GM18951 (cell line): ENCODE results near the gene PHEX.

ENCODE experiments used
- POLR2A ChIP-seq: IDR thresholded peaks from 4 replicates; pipeline ENCODE4 v1.6.1; 2011; ENCODE audit warnings: mild to moderate bottlenecking; ENCODE audit not compliant: insufficient read length, insufficient read depth; ENCODE audit errors: extremely low read depth
- in situ Hi-C: fragments of 300-500 bp; cut with MboI; formaldehyde crosslinking; loops from one replicate; pipeline ENCODE4 v1.12.0; 2022; ENCODE audit warnings: low sequenced_read_pairs, mixed read lengths, inconsistent platforms; ENCODE audit not compliant: unreplicated experiment

The PHEX gene

DNA sequence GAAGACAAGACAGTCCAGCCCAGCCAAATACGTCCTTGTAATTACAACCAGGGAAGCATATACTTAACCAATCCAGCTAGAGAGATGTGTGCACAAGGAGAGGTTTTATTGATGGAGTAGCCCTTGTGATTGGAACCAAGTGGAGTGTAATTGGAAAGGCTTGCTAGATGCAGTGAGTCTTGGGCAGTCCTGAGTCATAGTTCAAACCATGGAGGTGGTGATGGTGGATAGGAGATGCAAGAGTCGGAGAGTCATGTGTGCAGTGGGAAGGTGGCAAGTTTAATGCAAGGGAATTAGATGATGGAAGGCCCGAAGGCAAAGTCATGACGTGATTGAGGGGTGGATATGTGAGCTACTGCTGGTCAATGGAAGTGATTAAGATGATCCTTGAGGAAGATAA is 63.7 kb downstream of the PHEX start:
- TF ChIP-seq POLR2A: no peak
- in situ Hi-C loops: no loop called here

GRCh38 chrX:22097012-22097694 is 65.0 kb downstream of the PHEX start:
- in situ Hi-C loops: no loop called here
- TF ChIP-seq POLR2A: no peak

- no peak for TF ChIP-seq POLR2A
- in situ Hi-C loops: no loop called here
These were observed 73.1 kb downstream of the PHEX start for GRCh38 chrX:22105231-22105630.

GRCh38 chrX:22105971-22106370 is 73.8 kb downstream of the PHEX start:
- no peak for TF ChIP-seq POLR2A
- in situ Hi-C loops: no loop called here

- no peak for TF ChIP-seq POLR2A
- in situ Hi-C loops: no loop called here
These were observed 77.3 kb downstream of the PHEX start for GRCh38 chrX:22109442-22109841.

GRCh38 chrX:22110729-22111494 is 78.8 kb downstream of the PHEX start:
- in situ Hi-C loops: no loop called here
- TF ChIP-seq POLR2A: no peak

DNA sequence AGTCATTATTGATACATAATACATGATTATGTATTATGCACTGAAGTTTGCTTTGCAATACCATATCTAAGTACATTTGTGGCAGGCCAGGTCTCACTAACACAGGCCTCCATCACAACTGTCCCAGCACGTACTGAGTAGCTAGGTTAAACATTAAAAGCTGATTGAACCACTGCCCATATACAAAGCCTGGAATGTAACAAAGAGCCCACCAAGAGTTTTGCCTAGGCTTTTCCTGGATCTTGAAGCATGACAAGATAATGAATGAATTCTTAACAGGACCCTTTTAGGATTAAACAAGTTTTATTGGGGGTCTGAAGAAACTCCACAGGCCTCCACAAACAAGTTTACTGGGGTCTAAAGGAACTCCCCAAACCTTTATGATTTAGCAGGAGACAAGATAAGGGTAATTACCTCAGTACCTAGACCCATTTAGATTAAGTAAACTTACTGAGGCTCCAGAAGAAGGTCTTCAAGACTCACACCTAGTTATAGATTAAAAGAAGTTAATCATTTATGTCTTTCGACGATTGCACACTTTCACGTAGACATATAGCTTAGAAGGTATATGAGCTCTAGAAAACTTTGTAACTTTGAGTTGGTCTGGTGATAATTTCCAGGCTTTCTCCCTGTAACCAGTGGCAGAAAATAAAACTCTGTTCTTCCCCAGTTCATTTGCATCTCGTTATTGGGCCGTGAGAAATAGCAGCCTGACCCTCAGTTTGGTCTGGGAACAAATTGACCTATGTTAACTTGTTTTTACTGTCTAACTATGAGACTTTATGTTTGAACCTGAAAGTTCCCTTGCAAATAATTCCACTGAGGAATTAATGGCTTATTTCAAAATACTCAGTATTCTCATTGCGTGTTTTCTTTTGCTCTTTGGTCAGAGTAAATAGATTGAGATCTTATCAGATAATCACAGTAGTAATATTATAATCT is 84.8 kb downstream of the PHEX start:
- TF ChIP-seq POLR2A: no peak

GRCh38 chrX:22117633-22118032 is 85.5 kb downstream of the PHEX start:
- TF ChIP-seq POLR2A: no peak
- in situ Hi-C loops: no loop called here

More for the DNA sequence above, 84.8 kb downstream of the PHEX start:
- in situ Hi-C loops: no loop called here

DNA sequence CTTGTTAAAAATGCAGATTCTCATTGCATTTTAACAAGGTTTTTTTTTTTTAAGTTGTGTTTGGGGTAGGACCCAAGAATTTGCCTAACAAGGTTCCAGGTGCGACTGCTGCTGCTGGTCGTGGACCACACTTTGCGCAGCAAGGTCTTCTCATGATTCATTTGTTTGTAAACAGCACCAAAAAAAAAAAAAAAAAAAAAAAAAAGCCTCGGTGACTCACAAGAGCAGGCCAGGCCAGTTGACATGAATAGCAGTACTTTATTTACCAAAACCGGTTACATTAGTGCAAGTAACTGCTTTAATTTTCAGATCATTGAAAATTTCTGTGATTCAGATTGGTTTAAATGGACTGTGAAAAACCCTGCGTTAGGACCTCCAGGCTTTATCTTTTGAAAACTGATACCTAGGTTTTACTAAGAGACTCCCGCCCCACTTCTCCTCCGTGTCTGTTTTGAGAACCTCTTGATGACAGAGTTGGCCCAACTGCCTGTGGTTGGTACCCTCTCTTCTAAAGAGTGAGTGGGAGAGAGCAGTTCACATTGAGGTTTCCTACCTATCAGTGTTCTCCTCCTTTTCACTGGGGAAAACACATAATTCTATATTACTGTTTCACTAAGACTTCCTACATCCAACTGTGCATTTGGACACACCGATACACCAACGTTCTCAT is 86.2 kb downstream of the PHEX start:
- no peak for TF ChIP-seq POLR2A
- in situ Hi-C loops: no loop called here

DNA sequence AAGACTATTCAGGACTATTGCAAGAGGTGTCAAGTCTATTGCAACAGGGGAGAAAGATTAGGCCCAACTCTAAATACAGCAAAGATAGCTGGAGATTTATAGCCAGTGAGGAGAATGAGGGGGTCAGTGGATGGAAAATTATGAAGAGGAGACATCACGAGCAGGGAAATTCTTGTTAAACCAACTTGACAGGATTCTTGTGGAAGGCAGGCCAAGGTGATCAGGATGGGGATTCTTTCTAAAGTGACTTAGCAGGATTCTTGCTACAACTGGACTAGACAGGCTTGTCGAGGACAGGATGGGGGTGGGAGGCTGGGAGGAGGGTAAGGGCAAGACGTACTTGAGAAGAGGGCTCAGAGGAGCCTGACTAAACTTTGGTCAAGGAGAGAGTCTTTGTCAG is 89.0 kb downstream of the PHEX start:
- in situ Hi-C loops: no loop called here
- no peak for TF ChIP-seq POLR2A

DNA sequence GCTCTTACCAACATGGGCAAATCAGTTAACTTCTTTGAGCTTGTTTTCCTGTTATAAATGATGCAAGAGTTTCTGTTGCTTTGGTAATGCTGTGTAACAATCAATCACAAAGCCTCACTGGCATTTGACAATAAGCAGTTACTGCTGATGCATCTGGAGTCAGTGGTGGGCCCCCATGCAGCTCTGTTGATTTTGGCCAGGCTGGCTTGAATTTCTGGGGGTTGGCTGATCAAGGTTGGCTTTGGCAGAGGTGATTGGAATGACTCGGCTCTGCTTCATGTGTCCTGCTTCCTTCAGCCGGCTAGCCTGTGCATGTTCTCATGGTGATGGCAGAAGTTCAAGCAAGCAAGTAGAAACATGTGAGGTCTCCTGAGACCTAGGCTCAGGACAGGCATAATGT is 90.4 kb downstream of the PHEX start:
- in situ Hi-C loops: no loop called here
- TF ChIP-seq POLR2A: no peak

DNA sequence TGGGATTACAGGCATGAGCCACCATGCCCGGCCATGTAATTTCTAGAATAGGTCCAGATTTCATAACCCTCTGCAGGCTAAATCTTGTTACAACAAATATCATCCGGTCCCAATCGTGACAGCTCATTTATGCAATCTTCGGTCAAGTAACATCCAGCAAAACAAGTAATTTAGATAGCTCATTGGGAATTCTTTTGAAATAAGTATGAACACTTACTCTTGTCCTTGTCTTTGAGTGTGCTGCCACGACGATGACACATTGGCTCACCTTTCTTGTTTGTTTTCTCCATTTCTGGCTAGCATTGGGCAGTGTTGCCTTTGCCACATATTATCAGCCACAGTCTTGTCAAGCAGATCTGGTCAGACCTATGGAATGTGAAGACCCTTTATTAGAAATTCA is 92.0 kb downstream of the PHEX start:
- in situ Hi-C loops: no loop called here
- no peak for TF ChIP-seq POLR2A

DNA sequence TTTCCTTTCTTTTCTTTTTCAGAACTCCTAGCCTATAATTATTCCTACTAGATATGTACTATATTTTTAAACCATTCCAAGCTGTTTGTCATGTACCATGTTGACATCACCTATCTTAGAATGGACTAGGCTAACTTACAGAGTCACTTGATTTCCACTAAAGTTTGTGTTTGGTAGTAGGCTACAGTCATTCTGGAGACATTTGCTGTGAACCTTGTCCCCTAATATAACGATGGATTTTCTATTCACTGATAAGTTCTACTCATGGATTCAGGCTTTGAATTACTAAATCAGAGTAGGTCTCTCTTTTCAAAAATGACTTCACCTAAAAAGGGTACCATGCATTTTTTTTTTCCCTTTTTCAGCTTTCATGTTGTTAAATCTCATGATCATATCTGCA is 93.4 kb downstream of the PHEX start:
- TF ChIP-seq POLR2A: no peak
- in situ Hi-C loops: no loop called here
